WTC11 (cell line): ENCODE results near the gene TXNRD2. TPM values are rescaled to one million over a fixed set of nuclear protein-coding genes. Genes with fewer than 3 reads are reported as not detected.

ENCODE experiments used
- ATAC-seq: fragments of 200-7000 bp; cut with Tn5 transposase; 2 replicates; pipeline ENCODE4 v1.10.0; 2021; ENCODE audit warnings: mild to moderate bottlenecking, moderate library complexity
- CTCF ChIA-PET: fragments of 300-600 bp; sonication (Branson Sonifier 250); formaldehyde crosslinking; loops from one replicate; lab custom pipeline; 2021; ENCODE audit warnings: antibody characterized with exemption; lab: Charles Lee
- POLR2A ChIA-PET: fragments of 350-600 bp; sonication (Branson Sonifier 250); formaldehyde crosslinking; loops from one replicate; lab custom pipeline; 2021; ENCODE audit warnings: antibody characterized with exemption; lab: Charles Lee
- DNase-seq: peaks from one replicate; pipeline ENCODE4 v3.0.0; 2021; ENCODE audit warnings: low spot score
- H3K27ac Mint-ChIP-seq: 2 replicates; pipeline ENCODE4 v1.8.0; 2021; ENCODE audit warnings: mixed read lengths
- H3K27me3 Mint-ChIP-seq: 2 replicates; pipeline ENCODE4 v1.8.0; 2021; ENCODE audit warnings: low read depth, mild to moderate bottlenecking, moderate library complexity, mixed read lengths
- H3K36me3 Mint-ChIP-seq: 2 replicates; pipeline ENCODE4 v1.8.0; 2021; ENCODE audit warnings: mixed read lengths
- H3K4me1 Mint-ChIP-seq: 2 replicates; pipeline ENCODE4 v1.8.0; 2022; ENCODE audit warnings: mixed read lengths
- H3K4me3 Mint-ChIP-seq: 2 replicates; pipeline ENCODE4 v1.8.0; 2021; ENCODE audit warnings: mild to moderate bottlenecking, moderate library complexity, mixed read lengths
- H3K9me3 Mint-ChIP-seq: 2 replicates; pipeline ENCODE4 v1.8.0; 2021; ENCODE audit warnings: mixed read lengths
- CREB1 ChIP-seq: sonication (generic); formaldehyde crosslinking; IDR thresholded peaks from 2 replicates; pipeline ENCODE4 v1.8.0; 2023; ENCODE audit warnings: mild to moderate bottlenecking, missing genetic modification reagents
- CREM ChIP-seq: sonication (generic); formaldehyde crosslinking; IDR thresholded peaks from 2 replicates; pipeline ENCODE4 v1.8.1; 2022; ENCODE audit warnings: mild to moderate bottlenecking, missing genetic modification reagents, moderate library complexity
- ESRRA ChIP-seq: sonication (generic); formaldehyde crosslinking; IDR thresholded peaks from 2 replicates; pipeline ENCODE4 v1.8.1; 2022; ENCODE audit warnings: mild to moderate bottlenecking, missing genetic modification reagents, borderline replicate concordance
- ETV6 ChIP-seq: sonication (generic); formaldehyde crosslinking; IDR thresholded peaks from 2 replicates; pipeline ENCODE4 v1.8.1; 2022; ENCODE audit warnings: mild to moderate bottlenecking, missing genetic modification reagents
- FOXK1 ChIP-seq: sonication (generic); formaldehyde crosslinking; IDR thresholded peaks from 2 replicates; pipeline ENCODE4 v1.8.0; 2022; ENCODE audit warnings: mild to moderate bottlenecking, moderate library complexity, missing genetic modification reagents
- FOXP4 ChIP-seq: sonication (generic); formaldehyde crosslinking; IDR thresholded peaks from 2 replicates; pipeline ENCODE4 v1.8.0; 2022; ENCODE audit warnings: mild to moderate bottlenecking, missing genetic modification reagents
- GABPB1 ChIP-seq: sonication (generic); formaldehyde crosslinking; IDR thresholded peaks from 2 replicates; pipeline ENCODE4 v1.8.1; 2023; ENCODE audit warnings: mild to moderate bottlenecking, missing genetic modification reagents
- MYBL2 ChIP-seq: sonication (generic); formaldehyde crosslinking; IDR thresholded peaks from 2 replicates; pipeline ENCODE4 v1.8.1; 2023; ENCODE audit warnings: mild to moderate bottlenecking, moderate library complexity, missing genetic modification reagents
- NFATC4 ChIP-seq: fragments of 250-450 bp; sonication (Bioruptor Pico); IDR thresholded peaks from 2 replicates; pipeline ENCODE4 v1.9.0; 2021; ENCODE audit warnings: mild to moderate bottlenecking
- ZBTB21 ChIP-seq: sonication (generic); formaldehyde crosslinking; IDR thresholded peaks from 2 replicates; pipeline ENCODE4 v1.8.1; 2023; ENCODE audit warnings: mild to moderate bottlenecking, missing genetic modification reagents, borderline replicate concordance
- total RNA-seq: library from RNA; stranded (reverse); gene quantifications from 3 replicates; pipeline ENCODE4 v1.2.3, GENCODE V29; 2021
- TF ChIP-seq, protein P1 (sequence below): sonication (generic); formaldehyde crosslinking; IDR thresholded peaks from 2 replicates; pipeline ENCODE4 v1.8.1; 2022; ENCODE audit warnings: mild to moderate bottlenecking, missing genetic modification reagents, moderate library complexity, borderline replicate concordance
- TF ChIP-seq, protein P2 (sequence below): sonication (generic); formaldehyde crosslinking; IDR thresholded peaks from 2 replicates; pipeline ENCODE4 v1.8.1; 2022; ENCODE audit warnings: low read depth, mild to moderate bottlenecking, moderate library complexity, missing genetic modification reagents, borderline replicate concordance
- TF ChIP-seq, protein P3 (sequence below): sonication (generic); formaldehyde crosslinking; IDR thresholded peaks from 2 replicates; pipeline ENCODE4 v1.8.0; 2022; ENCODE audit warnings: mild to moderate bottlenecking, missing genetic modification reagents
- TF ChIP-seq, protein P4 (sequence below): sonication (generic); formaldehyde crosslinking; conservative IDR thresholded peaks from 2 replicates; pipeline ENCODE4 v1.8.1; 2023; ENCODE audit warnings: mild to moderate bottlenecking, low read depth, missing genetic modification reagents, moderate library complexity
- TF ChIP-seq, protein P5 (sequence below): sonication (generic); formaldehyde crosslinking; IDR thresholded peaks from 2 replicates; pipeline ENCODE4 v1.8.1; 2023; ENCODE audit warnings: mild to moderate bottlenecking, missing genetic modification reagents, moderate library complexity
- TF ChIP-seq, protein P6 (sequence below): sonication (generic); formaldehyde crosslinking; IDR thresholded peaks from 2 replicates; pipeline ENCODE4 v1.8.1; 2023; ENCODE audit warnings: mild to moderate bottlenecking, missing genetic modification reagents
- TF ChIP-seq, protein P7 (sequence below): fragments of 250-450 bp; sonication (Bioruptor Pico); IDR thresholded peaks from 2 replicates; pipeline ENCODE4 v1.9.0; 2021; ENCODE audit warnings: moderate library complexity, mild to moderate bottlenecking, inconsistent platforms, borderline replicate concordance
- TF ChIP-seq, protein P8 (sequence below): fragments of 250-450 bp; sonication (Bioruptor Pico); IDR thresholded peaks from 2 replicates; pipeline ENCODE4 v1.9.0; 2021; ENCODE audit warnings: mild to moderate bottlenecking
- TF ChIP-seq, protein P9 (sequence below): sonication (generic); formaldehyde crosslinking; IDR thresholded peaks from 2 replicates; pipeline ENCODE4 v1.8.1; 2022; ENCODE audit warnings: low read depth, missing genetic modification reagents, borderline replicate concordance

TXNRD2 gene
- total RNA-seq, 1 experiment from 2014 or later, result 15.9 TPM

GRCh38 chr22:19880786-19881569 is 60.6 kb downstream of the TXNRD2 start (continued):
- TF ChIP-seq, protein P1, sequence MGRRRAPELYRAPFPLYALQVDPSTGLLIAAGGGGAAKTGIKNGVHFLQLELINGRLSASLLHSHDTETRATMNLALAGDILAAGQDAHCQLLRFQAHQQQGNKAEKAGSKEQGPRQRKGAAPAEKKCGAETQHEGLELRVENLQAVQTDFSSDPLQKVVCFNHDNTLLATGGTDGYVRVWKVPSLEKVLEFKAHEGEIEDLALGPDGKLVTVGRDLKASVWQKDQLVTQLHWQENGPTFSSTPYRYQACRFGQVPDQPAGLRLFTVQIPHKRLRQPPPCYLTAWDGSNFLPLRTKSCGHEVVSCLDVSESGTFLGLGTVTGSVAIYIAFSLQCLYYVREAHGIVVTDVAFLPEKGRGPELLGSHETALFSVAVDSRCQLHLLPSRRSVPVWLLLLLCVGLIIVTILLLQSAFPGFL (CRISPR knock-in tag), result no peak
- TF ChIP-seq, protein P2, sequence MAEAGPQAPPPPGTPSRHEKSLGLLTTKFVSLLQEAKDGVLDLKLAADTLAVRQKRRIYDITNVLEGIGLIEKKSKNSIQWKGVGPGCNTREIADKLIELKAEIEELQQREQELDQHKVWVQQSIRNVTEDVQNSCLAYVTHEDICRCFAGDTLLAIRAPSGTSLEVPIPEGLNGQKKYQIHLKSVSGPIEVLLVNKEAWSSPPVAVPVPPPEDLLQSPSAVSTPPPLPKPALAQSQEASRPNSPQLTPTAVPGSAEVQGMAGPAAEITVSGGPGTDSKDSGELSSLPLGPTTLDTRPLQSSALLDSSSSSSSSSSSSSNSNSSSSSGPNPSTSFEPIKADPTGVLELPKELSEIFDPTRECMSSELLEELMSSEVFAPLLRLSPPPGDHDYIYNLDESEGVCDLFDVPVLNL, result no peak
- TF ChIP-seq CREB1 (CRISPR knock-in tag) (no peak), ETV6 (peak; percentile 50; the same call in 1 of the 2 replicates), GABPB1 (CRISPR knock-in tag) (peak; percentile 55; the same call in 1 of the 2 replicates)
- TF ChIP-seq, all 79 proteins: peak for 10

- POLR2A ChIA-PET, result interaction anchor here (1.9 kb wide), 1 partner anchor 10 kb away, joined by 8 read pairs; no protein-coding TSS in a partner anchor
- H3K27ac Mint-ChIP-seq, result peak overlapping the region; percentile 98
- H3K4me3 Mint-ChIP-seq, result no peak overlapping the region; the same call in 1 of the 2 replicates
- peaks cover 30% of the 10 kb centered on the region for H3K4me1 Mint-ChIP-seq
- no peaks in the 10 kb centered on the region for H3K36me3 Mint-ChIP-seq
- H3K27me3 Mint-ChIP-seq, result no peaks in the 10 kb centered on the region; the same call in 1 of the 2 replicates
- H3K9me3 Mint-ChIP-seq, result no peaks in the 10 kb centered on the region
- CTCF ChIA-PET, result interaction anchor here (0.8 to 1.3 kb wide), 7 partner anchors 10 to 156 kb away, joined by 3 to 7 read pairs (median 4); partner anchors contain the start of gene GP1BB
- ATAC-seq (no peak), DNase-seq (peak; percentile 10)
- TF ChIP-seq, protein P3, sequence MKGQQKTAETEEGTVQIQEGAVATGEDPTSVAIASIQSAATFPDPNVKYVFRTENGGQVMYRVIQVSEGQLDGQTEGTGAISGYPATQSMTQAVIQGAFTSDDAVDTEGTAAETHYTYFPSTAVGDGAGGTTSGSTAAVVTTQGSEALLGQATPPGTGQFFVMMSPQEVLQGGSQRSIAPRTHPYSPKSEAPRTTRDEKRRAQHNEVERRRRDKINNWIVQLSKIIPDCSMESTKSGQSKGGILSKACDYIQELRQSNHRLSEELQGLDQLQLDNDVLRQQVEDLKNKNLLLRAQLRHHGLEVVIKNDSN (CRISPR knock-in tag), result no peak
- no peak for TF ChIP-seq MYBL2 (CRISPR knock-in tag)
- TF ChIP-seq, protein P4, sequence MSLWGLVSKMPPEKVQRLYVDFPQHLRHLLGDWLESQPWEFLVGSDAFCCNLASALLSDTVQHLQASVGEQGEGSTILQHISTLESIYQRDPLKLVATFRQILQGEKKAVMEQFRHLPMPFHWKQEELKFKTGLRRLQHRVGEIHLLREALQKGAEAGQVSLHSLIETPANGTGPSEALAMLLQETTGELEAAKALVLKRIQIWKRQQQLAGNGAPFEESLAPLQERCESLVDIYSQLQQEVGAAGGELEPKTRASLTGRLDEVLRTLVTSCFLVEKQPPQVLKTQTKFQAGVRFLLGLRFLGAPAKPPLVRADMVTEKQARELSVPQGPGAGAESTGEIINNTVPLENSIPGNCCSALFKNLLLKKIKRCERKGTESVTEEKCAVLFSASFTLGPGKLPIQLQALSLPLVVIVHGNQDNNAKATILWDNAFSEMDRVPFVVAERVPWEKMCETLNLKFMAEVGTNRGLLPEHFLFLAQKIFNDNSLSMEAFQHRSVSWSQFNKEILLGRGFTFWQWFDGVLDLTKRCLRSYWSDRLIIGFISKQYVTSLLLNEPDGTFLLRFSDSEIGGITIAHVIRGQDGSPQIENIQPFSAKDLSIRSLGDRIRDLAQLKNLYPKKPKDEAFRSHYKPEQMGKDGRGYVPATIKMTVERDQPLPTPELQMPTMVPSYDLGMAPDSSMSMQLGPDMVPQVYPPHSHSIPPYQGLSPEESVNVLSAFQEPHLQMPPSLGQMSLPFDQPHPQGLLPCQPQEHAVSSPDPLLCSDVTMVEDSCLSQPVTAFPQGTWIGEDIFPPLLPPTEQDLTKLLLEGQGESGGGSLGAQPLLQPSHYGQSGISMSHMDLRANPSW (CRISPR knock-in tag), result no peak
- TF ChIP-seq, protein P5, sequence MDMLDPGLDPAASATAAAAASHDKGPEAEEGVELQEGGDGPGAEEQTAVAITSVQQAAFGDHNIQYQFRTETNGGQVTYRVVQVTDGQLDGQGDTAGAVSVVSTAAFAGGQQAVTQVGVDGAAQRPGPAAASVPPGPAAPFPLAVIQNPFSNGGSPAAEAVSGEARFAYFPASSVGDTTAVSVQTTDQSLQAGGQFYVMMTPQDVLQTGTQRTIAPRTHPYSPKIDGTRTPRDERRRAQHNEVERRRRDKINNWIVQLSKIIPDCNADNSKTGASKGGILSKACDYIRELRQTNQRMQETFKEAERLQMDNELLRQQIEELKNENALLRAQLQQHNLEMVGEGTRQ, result no peak
- no peak for TF ChIP-seq NFATC4
- no peak for TF ChIP-seq FOXK1
- TF ChIP-seq, protein P6, sequence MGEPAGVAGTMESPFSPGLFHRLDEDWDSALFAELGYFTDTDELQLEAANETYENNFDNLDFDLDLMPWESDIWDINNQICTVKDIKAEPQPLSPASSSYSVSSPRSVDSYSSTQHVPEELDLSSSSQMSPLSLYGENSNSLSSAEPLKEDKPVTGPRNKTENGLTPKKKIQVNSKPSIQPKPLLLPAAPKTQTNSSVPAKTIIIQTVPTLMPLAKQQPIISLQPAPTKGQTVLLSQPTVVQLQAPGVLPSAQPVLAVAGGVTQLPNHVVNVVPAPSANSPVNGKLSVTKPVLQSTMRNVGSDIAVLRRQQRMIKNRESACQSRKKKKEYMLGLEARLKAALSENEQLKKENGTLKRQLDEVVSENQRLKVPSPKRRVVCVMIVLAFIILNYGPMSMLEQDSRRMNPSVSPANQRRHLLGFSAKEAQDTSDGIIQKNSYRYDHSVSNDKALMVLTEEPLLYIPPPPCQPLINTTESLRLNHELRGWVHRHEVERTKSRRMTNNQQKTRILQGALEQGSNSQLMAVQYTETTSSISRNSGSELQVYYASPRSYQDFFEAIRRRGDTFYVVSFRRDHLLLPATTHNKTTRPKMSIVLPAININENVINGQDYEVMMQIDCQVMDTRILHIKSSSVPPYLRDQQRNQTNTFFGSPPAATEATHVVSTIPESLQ (CRISPR knock-in tag), result no peak
- TF ChIP-seq ESRRA (CRISPR knock-in tag), result no peak
- TF ChIP-seq CREM (CRISPR knock-in tag), result no peak
- TF ChIP-seq, protein P7, sequence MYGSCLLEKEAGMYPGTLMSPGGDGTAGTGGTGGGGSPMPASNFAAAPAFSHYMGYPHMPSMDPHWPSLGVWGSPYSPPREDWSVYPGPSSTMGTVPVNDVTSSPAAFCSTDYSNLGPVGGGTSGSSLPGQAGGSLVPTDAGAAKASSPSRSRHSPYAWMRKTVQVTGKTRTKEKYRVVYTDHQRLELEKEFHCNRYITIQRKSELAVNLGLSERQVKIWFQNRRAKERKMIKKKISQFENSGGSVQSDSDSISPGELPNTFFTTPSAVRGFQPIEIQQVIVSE (CRISPR knock-in tag), result no peak
- TF ChIP-seq, protein P8, sequence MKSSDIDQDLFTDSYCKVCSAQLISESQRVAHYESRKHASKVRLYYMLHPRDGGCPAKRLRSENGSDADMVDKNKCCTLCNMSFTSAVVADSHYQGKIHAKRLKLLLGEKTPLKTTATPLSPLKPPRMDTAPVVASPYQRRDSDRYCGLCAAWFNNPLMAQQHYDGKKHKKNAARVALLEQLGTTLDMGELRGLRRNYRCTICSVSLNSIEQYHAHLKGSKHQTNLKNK (CRISPR knock-in tag), result no peak
- TF ChIP-seq FOXP4, result no peak
- TF ChIP-seq ZBTB21 (CRISPR knock-in tag), result no peak
- TF ChIP-seq, protein P9, sequence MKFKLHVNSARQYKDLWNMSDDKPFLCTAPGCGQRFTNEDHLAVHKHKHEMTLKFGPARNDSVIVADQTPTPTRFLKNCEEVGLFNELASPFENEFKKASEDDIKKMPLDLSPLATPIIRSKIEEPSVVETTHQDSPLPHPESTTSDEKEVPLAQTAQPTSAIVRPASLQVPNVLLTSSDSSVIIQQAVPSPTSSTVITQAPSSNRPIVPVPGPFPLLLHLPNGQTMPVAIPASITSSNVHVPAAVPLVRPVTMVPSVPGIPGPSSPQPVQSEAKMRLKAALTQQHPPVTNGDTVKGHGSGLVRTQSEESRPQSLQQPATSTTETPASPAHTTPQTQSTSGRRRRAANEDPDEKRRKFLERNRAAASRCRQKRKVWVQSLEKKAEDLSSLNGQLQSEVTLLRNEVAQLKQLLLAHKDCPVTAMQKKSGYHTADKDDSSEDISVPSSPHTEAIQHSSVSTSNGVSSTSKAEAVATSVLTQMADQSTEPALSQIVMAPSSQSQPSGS (CRISPR knock-in tag), result no peak
Observed at GRCh38 chr22:19879992-19880785, 61.4 kb downstream of the TXNRD2 start.
